ENCODE results near the gene PHF20.
A peak's percentile ranks its signal among the peaks of the same experiment; 100 is the strongest.
"Not testable (repeated sequence)": the region's sequence is repeated elsewhere in the genome, so short reads cannot be mapped to it uniquely, and the experiment has no call there.

The PHF20 gene

GRCh38 chr20:35883336-35883777 lies 111.5 kb downstream of the PHF20 start:
- DNase-seq (ENCODE audit: low spot score), result no peak
- no peak for FAIRE-seq

DNA sequence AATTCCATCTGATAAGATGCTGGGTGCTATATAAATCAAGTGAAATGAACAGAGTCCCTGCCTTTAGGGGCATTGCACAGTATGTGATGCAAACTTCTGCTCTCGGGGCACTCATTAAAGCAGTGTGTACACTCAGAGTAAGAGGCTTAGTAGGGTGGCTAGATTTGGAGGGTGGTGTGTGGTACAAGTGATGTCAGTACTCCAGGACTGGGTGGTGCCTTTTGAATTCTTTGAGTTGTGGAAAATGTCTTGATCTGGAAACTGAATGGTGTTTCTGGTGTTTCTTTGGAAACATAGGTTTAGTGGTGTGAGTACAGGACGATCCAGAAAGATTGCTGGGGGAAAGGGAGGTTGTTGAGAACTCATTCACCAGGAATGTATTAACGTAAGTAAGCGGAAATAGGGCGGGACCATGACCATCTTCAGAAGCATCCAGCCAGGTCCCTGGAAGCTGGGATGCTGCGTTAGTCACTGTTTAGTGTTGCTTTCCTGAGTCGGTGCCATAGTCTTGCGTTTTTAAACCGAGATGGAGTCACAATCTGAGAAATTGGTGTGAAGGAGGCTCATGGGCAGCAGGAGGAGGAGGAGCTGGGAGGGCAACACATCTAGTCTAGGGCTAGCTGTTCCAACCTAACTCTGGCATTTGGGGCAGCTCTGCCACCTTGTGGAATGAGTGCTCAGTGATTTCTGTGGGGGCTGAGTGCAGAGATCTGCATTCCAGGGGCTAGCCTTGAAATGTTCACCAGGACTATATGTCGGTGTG lies 112.1 kb downstream of the PHF20 start:
- peak; percentile 85 for FAIRE-seq

DNA sequence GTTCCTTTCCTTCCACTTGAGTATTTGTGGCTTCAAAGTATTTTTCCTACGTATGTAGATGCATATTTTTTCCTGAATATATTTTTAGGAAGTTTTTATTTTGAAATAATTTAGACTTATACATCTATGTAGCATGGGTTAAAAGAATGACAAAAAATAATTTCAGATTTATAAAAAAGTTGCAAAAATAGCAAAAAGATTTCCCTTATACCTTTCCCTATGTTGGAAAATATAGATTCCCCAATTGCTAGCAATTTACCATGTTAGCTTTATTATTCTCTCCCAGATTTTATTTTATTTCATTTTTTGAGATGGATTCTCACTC lies 112.7 kb downstream of the PHF20 start:
- DNase-seq (ENCODE audit: low spot score) (no peak), FAIRE-seq (no peak)

More for the DNA sequence above, 112.1 kb downstream of the PHF20 start:
- peak; percentile 90 for DNase-seq (ENCODE audit: low spot score)

GRCh38 chr20:35885212-35885611 lies 113.4 kb downstream of the PHF20 start:
- FAIRE-seq (no peak), DNase-seq (ENCODE audit: low spot score) (no peak)

DNA sequence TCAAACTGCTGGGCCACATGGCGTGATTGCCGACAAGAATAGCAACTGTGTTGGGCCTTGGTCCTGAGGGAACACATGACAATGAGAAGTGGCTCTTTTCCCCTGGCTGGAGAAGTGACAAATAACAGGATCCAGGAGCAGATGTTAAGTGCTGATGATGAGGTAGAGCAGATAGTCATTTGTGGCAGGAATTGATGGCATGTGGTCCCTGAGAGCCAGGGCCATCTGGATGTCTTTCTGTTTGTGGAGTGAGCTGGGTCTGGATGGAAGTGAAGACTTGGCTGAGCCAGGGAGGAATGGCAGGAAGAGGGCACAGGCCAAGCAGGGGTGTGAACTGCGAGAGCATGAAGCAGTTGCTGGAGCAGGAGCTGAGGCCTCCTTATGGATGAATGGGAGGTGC lies 114.7 kb downstream of the PHF20 start:
- DNase-seq (ENCODE audit: low spot score) (no peak), FAIRE-seq (no peak)

DNA sequence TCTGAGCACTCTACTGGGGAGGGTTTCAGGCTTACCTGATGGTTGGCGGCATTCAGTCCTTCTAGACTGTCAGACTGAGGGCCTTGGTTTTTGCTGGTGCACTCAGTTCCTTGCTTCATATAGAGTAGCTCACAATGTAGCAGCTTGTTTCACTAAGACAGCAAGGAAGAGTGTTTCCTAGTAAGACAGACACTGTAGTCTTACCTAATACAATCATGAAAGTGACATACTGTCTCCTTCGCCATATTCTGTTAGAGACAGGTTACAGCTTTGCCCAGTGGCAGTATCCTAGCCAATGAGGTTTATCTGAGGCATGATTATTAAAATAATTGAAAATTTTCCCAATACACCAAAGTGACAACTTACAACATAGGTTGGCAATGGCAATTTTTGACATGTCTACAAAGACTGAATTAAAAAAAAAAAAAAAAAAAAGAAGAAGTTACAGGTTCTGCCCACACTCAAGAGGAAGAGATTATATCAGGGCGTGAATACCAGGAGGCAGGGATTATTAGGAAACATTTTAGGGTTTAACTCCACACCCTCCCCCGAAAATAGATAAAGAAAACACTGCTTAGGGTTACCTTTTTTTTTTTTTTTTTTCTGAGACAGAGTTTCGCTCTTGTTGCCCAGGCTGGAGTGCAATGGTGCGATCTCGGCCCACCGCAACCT lies 115.7 kb downstream of the PHF20 start:
- FAIRE-seq, result no peak
- no peak for DNase-seq (ENCODE audit: low spot score)

DNA sequence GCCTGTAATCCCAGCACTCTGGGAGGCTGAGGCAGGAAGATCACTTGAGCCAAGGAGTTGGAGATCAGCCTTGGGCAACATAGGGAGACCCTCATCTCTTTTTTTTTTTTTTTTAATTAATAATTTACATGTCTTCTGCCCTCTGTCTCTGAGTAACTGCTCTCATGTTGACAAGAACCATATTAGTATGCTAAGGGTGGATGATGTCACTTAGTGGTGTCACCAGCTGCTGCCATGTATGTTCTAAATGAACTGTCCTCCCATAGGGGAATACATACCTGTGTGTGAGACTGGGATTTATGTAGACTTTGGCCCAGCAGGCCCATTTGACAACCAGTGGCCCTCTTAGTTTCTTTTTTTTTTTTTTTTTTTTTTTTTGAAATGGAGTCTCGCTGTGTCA lies 116.8 kb downstream of the PHF20 start:
- DNase-seq (ENCODE audit: low spot score) (no peak), FAIRE-seq (no peak)

GRCh38 chr20:35891375-35891774 lies 119.6 kb downstream of the PHF20 start:
- FAIRE-seq (no peak), DNase-seq (ENCODE audit: low spot score) (no peak)

GRCh38 chr20:35892871-35893270 lies 121.1 kb downstream of the PHF20 start:
- DNase-seq (ENCODE audit: low spot score), result no peak
- no peak for FAIRE-seq

GRCh38 chr20:35893942-35894341 lies 122.1 kb downstream of the PHF20 start:
- no peak for DNase-seq (ENCODE audit: low spot score)
- no peak for FAIRE-seq

GRCh38 chr20:35895516-35895915 lies 123.7 kb downstream of the PHF20 start:
- DNase-seq (ENCODE audit: low spot score); FAIRE-seq: not testable (repeated sequence)

- no peak for FAIRE-seq
These were observed 127.2 kb downstream of the PHF20 start for GRCh38 chr20:35899064-35899463.

DNA sequence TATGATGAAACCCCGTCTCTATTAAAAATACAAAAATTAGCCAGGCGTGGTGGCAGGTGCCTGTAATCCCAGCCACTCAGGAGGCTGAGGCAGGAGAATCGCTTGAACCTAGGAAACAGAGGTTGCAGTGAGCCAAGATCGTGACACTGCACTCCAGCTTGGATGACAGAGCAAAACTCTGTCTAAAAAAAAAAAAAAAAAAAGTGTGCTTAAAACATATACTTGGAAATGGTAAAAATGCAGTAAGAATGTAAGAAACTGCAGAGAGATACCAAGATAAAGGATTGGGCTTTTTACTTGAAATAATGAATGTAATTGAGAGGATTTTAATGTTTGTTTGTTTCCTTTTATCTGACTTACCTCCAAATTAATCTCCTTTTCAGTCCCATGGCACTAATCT lies 129.4 kb downstream of the PHF20 start:
- FAIRE-seq; DNase-seq (ENCODE audit: low spot score): not testable (repeated sequence)

More at GRCh38 chr20:35899064-35899463, 127.2 kb downstream of the PHF20 start:
- DNase-seq (ENCODE audit: low spot score), result no peak

DNA sequence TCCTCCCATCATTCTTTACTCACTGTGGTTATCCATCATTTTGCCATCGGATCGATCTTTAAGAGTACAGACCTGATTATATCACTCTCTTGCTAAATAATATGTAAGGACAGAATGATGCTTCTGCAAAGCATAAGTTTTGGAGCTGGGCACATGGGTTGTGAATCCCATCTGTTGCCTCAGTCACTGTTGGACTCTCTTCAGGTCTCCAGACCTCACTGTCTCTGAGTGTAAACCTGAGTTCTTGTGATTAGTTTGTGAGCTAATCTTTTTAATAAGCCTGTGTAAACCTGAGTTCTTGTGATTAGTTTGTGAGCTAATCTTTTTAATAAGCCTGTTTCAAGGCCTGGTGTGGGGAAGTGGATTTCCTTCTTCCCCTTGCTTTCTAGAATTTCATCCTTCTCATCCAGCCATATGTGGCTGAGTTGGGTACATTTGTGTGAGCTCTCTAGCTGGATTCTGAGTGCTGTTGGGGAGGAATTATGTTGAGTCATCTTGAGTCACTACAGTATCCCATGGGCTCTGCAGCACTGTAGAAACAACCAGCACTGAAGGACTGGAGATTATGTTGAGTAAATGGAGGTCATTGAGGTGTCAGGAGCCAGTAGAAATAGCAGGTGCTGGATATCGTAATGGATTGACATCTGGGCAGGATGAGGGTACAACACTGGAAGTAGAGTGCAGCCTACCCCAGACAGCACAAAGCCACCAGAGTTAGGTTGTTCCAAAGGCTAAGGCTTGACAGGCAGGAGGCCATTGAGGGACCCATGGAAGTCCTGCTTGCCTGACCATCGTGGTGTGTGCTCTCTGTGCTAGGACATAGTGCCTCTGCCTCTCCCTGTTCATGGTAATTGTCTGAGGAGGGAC lies 130.1 kb downstream of the PHF20 start:
- DNase-seq (ENCODE audit: low spot score) (peak; percentile 49), FAIRE-seq (no peak)

DNA sequence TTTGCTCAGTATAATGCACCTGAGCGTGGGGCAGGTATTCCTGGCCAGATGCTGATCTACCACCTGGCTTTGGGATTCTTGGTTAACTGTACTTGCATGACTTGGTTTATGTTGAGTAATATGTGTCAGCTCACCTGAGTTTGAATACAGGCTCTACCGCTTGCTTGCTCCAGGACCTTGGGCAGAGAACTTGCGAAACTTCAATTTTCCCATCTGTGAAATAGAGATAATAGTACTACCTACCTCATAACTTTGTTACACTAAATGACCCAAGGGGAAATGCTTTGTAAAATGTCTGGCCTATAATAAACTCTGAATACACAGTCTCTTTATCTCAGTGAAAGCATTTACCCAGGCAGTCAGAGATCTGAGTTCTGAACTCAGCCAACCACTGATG lies 130.7 kb downstream of the PHF20 start:
- DNase-seq (ENCODE audit: low spot score) (no peak), FAIRE-seq (no peak)

DNA sequence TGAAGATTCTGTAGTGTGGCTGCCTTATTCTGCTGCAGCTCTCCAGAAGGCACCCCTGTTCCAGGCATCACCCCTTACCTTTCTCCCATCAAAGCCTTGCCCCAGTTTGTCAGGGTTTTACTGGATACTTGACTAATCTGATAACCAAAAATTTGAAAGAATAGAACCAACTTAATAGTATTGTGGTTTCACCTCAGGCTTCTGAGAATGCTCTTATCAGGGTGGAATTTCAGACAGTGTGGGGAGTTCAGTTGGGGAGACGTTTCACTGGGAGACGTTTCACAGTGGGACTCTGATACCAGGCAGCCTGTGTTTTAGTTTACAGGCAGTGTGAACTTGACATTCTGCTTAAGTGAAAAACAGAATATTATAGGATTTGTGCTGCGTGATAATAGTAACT lies 132.0 kb downstream of the PHF20 start:
- FAIRE-seq (no peak), DNase-seq (ENCODE audit: low spot score) (no peak)

- FAIRE-seq (no peak), DNase-seq (ENCODE audit: low spot score) (no peak)
These were observed 133.3 kb downstream of the PHF20 start for GRCh38 chr20:35904982-35905663.

DNA sequence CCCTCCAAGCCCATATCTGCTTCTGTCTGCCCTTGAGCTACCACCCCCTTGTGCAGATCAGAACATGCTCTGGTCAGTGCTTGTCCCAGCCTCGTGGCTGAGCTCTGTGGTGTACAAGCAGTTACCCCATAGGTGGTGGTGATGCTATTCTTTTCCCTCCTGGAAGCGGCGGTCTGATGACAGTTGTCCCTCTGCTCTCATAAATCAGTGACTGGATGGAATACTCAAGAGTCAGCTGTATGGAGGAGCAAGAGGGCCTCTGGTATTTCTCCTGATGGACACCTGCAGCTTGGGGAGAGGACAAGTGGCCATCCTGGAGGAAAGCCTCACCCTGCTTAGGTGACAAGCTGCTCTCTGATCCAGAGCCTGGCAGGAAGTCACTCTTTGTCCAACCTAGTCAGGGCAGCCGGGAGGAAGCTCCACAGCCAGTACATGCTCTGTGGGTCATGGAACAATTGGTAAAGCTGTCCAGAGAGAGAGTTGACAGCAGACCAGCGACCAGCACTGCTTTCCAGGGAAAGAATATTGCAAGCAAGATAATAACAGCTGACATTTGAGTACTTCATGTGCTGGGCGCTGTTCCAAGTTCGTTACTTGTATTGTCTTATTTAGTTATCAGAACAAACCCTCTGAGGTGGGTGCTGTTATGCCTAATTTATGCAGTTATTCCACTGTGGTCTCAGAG lies 135.3 kb downstream of the PHF20 start:
- DNase-seq (ENCODE audit: low spot score) (no peak), FAIRE-seq (no peak)

DNA sequence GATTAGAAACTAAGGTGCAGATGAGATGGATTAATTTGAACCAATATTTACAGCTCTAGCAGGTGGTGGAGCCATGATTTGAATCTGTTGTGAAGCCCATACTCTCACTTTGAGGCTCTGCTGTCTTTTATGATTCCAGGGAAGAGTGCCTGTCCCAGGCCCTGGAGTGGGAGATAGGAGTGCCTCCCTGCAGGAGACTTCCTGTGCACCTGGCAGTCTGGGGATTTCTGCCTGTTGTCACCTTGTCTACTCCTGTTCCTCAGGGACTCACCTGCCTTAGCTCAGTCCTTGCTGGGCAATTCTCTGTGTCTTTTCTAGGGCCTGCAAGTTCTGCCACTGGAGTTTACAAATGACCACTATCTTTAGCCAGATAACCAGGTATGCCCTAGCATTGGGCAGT lies 136.2 kb downstream of the PHF20 start:
- DNase-seq (ENCODE audit: low spot score), result no peak
- no peak for FAIRE-seq

DNA sequence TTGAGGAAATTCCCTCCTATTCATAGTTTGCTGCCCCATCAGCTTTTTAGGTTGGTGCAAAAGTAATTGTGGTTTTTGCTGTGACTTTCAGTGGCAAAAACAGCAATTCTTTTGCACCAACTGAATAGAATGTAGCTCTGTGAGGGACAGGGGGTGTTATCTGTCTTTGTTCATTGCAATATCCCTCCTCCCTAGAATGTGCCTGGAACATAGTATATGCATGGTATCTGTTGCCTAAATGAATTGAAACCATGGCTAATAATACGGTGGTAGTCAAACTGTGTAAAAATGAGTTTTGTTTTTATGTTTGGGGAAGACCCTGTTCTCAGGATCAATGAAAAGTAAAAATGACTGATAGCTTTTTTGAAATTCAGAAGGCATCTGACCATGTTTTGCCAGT lies 137.4 kb downstream of the PHF20 start:
- no peak for DNase-seq (ENCODE audit: low spot score)
- FAIRE-seq, result no peak

GRCh38 chr20:35909796-35910195 lies 138.0 kb downstream of the PHF20 start:
- no peak for FAIRE-seq

More at GRCh38 chr20:35909796-35910195, 138.0 kb downstream of the PHF20 start:
- DNase-seq (ENCODE audit: low spot score), result no peak

Data from urothelium cell line (cell line).